GM18520 (cell line): ENCODE data around the gene TBCE.

Experiments
- ATAC-seq: cut with Tn5 transposase; IDR thresholded peaks from one replicate; pipeline ENCODE4 v1.9.1; 2021; ENCODE audit not compliant: unreplicated experiment

Gene TBCE

GRCh38 chr1:235367000-235367908, at the start of gene TBCE:
TBCE (plus strand) TSS chr1:235367427; CDS start chr1:235380050, 12,623 bp downstream.
- peak; percentile 100 for ATAC-seq

- no peak for ATAC-seq
Observed at GRCh38 chr1:235319255-235319654, 48.0 kb upstream of the TBCE start.

- ATAC-seq: no peak
Observed at GRCh38 chr1:235320521-235321179, 46.6 kb upstream of the TBCE start.

- ATAC-seq: no peak
Observed at GRCh38 chr1:235324296-235324695, 42.9 kb upstream of the TBCE start.

GRCh38 chr1:235325139-235325538, 42.1 kb upstream of the TBCE start:
- ATAC-seq: no peak

- no peak for ATAC-seq
Observed at GRCh38 chr1:235325854-235326253, 41.4 kb upstream of the TBCE start.

- no peak for ATAC-seq
Observed at GRCh38 chr1:235326719-235327558, 40.3 kb upstream of the TBCE start.

GRCh38 chr1:235327559-235328270, 39.5 kb upstream of the TBCE start, which contains the start of gene ARID4B:
ARID4B (minus strand) TSS chr1:235328179; CDS start chr1:235326919, 1,260 bp downstream.
- peak; percentile 0 for ATAC-seq

- peak; percentile 73 for ATAC-seq
Observed at GRCh38 chr1:235328271-235329138, 38.7 kb upstream of the TBCE start, which contains the start of gene GGPS1. GGPS1 (plus strand) TSS chr1:235328570; CDS start chr1:235335265, 6,695 bp downstream.

- ATAC-seq: peak; percentile 20
Observed at GRCh38 chr1:235329139-235329902, 37.9 kb upstream of the TBCE start.

- ATAC-seq: no peak
Observed at GRCh38 chr1:235330918-235331285, 36.3 kb upstream of the TBCE start.

GRCh38 chr1:235331401-235331800, 35.8 kb upstream of the TBCE start:
- no peak for ATAC-seq

- ATAC-seq: no peak
Observed at GRCh38 chr1:235336903-235337302, 30.3 kb upstream of the TBCE start.

GRCh38 chr1:235339746-235340145, 27.5 kb upstream of the TBCE start:
- ATAC-seq: no peak

GRCh38 chr1:235341334-235341733, 25.9 kb upstream of the TBCE start:
- no peak for ATAC-seq

- no peak for ATAC-seq
Observed at GRCh38 chr1:235342039-235342438, 25.2 kb upstream of the TBCE start.

GRCh38 chr1:235342471-235342870, 24.8 kb upstream of the TBCE start:
- ATAC-seq: no peak

- no peak for ATAC-seq
Observed at GRCh38 chr1:235343726-235344125, 23.5 kb upstream of the TBCE start.

- ATAC-seq: no peak
Observed at GRCh38 chr1:235351441-235351840, 15.8 kb upstream of the TBCE start.
